ENCODE measurements around the gene TMA7B. TPM values are rescaled to one million over a fixed set of nuclear protein-coding genes. Genes with fewer than 3 reads are reported as not detected.

Gene TMA7B
- total and polyA plus RNA-seq, 10 of the 15 experiments (the other 5 are each of a cell fraction or from before 2014, with no cell fraction given), result 0.33 to 2.9 (median 1.8) TPM

- Histone ChIP-seq H3K36me3 (ENCODE audit: control insufficient read depth in 2 of 2, insufficient read depth in 2 of 2, low read length in 1 of 2) (peaks cover 7 to 10% of the 10 kb centered on the region in 2 experiments; a peak in 3 of 4 replicates), H3K4me3 (no peak overlapping the region), H3K4me2 (ENCODE audit: control insufficient read depth, insufficient read depth) (no peak overlapping the region; the same call in 1 of the 2 replicates), H3K4me1 (ENCODE audit: control insufficient read depth, insufficient read depth, low read length) (peaks cover 18% of the 10 kb centered on the region), H3K79me2 (ENCODE audit: control insufficient read depth, insufficient read depth, low read length) (peaks cover 95% of the 10 kb centered on the region), H3K27me3 (replicated peaks in 1 of 2; ENCODE audit: control insufficient read depth in 2 of 2, insufficient read depth in 2 of 2, low read length in 1 of 2) (no peaks in the 10 kb centered on the region), H3K27ac (ENCODE audit: control insufficient read depth, insufficient read depth) (no peak overlapping the region), H3K9me3 (replicated peaks; ENCODE audit: control insufficient read depth, insufficient read depth, low read length) (no peaks in the 10 kb centered on the region), H2AFZ (ENCODE audit: control insufficient read depth, low read depth, low read length) (no peak overlapping the region), H4K20me1 (ENCODE audit: control insufficient read depth, insufficient read depth) (no peaks in the 10 kb centered on the region), H3K9ac (ENCODE audit: control insufficient read depth, insufficient read depth, low read length) (no peak overlapping the region)
- TF ChIP-seq SMAD5 (IDR thresholded peaks at IDR 0.05; ENCODE audit: low read depth) (no peak), BACH1 (IDR thresholded peaks at IDR 0.05; ENCODE audit: borderline replicate concordance) (no peak), SREBF1 (IDR thresholded peaks at IDR 0.05; ENCODE audit: low read length) (no peak), HDAC6 (IDR thresholded peaks at IDR 0.05; ENCODE audit: unreplicated experiment) (no peak), FOS (IDR thresholded peaks at IDR 0.05; ENCODE audit: borderline replicate concordance, extremely low read depth, insufficient read length) (no peak), RELA (IDR thresholded peaks at IDR 0.05; ENCODE audit: borderline replicate concordance, partially characterized antibody) (no peak), HSF1 (IDR thresholded peaks at IDR 0.05; ENCODE audit: low read depth, low read length) (no peak), E2F8 (IDR thresholded peaks at IDR 0.05; ENCODE audit: low read depth, partially characterized antibody) (no peak), ELK1 (IDR thresholded peaks at IDR 0.05; ENCODE audit: low read depth, low read length) (no peak), NR2C2 (IDR thresholded peaks at IDR 0.05; ENCODE audit: borderline replicate concordance, control insufficient read depth, insufficient read length, low read depth) (no peak), EGR1 (IDR thresholded peaks at IDR 0.05; ENCODE audit: borderline replicate concordance in 1 of 2, low read depth in 2 of 2, low read length in 2 of 2) (no peak), PAX5 (IDR thresholded peaks at IDR 0.05; ENCODE audit: borderline replicate concordance, low read depth, low read length) (no peak), POLR2A (IDR thresholded peaks at IDR 0.05; ENCODE audit: low read depth, low read length) (no peak), LARP7 (IDR thresholded peaks at IDR 0.05) (no peak), SIX5 (IDR thresholded peaks at IDR 0.05; ENCODE audit: low read depth, low read length, severe bottlenecking) (no peak), YBX1 (IDR thresholded peaks at IDR 0.05) (no peak)
- ChIA-PET CTCF (interaction anchor here (1.6 to 6.0 kb wide), 3 partner anchors 8 to 99 kb away, joined by 4 to 39 read pairs (median 16); no protein-coding TSS in a partner anchor), POLR2A (interaction anchor here (0.9 to 2.4 kb wide), 3 partner anchors 8 to 15 kb away, joined by 3 to 7 read pairs (median 4); no protein-coding TSS in a partner anchor), RAD21 (ENCODE audit: unreplicated experiment) (interaction anchor here (1.1 to 2.2 kb wide), 2 partner anchors 17 to 100 kb away, joined by 4 read pairs; no protein-coding TSS in a partner anchor), SMC1A (ENCODE audit: uncharacterized antibody, unreplicated experiment) (interaction anchor here (0.8 to 11.4 kb wide), 7 partner anchors 8 to 75 kb away, joined by 3 to 102 read pairs (median 4); no protein-coding TSS in a partner anchor)
- WGBS (ENCODE audit: insufficient coverage, insufficient replicate concordance, low lambda C conversion rate, missing lambda C conversion rate), result 100% methylated on average over 2 of the region's 2 CpGs
- in situ Hi-C loops (cut with MboI) (no loop called here), intact Hi-C loops (cut with micrococcal nuclease; ENCODE audit: unreplicated experiment) (no loop called here)
- DNase-seq (ENCODE audit: low read depth, low spot score), result no peak
- no peak for ATAC-seq
- no peak for FAIRE-seq
- no TSS peak for BruUV-seq (replicated peaks)
Observed at GRCh38 chr22:39925273-39925672, 34.9 kb upstream of the TMA7B start.

Measured in GM12878 (cell line).